Measurements from ENCODE around the gene ABCC1.
"Not testable (repeated sequence)": the region's sequence is repeated elsewhere in the genome, so short reads cannot be mapped to it uniquely, and the experiment has no call there.

Gene ABCC1

GRCh38 chr16:16143038-16143763 is 193.8 kb downstream of the ABCC1 start:
- Mint-ChIP-seq H3K4me3 (no peak overlapping the region), H3K9me3 (no peaks in the 10 kb centered on the region), H3K27me3 (no peaks in the 10 kb centered on the region), H3K4me1 (ENCODE audit: low read depth) (no peaks in the 10 kb centered on the region), H3K27ac (no peak overlapping the region), H3K36me3 (ENCODE audit: low read depth) (peaks cover 87% of the 10 kb centered on the region)
- DNase-seq, result no peak

- no peaks in the 10 kb centered on the region for H3K9me3 Mint-ChIP-seq
- H3K4me1 Mint-ChIP-seq (ENCODE audit: low read depth), result no peaks in the 10 kb centered on the region
- H3K4me3 Mint-ChIP-seq, result no peak overlapping the region
- H3K27me3 Mint-ChIP-seq, result no peaks in the 10 kb centered on the region
- H3K27ac Mint-ChIP-seq, result no peak overlapping the region
- no peak for DNase-seq
- peaks cover 80% of the 10 kb centered on the region for H3K36me3 Mint-ChIP-seq (ENCODE audit: low read depth)
Measured at GRCh38 chr16:16143931-16144330, 194.5 kb downstream of the ABCC1 start.

- DNase-seq, result no peak
- Mint-ChIP-seq H3K9me3 (no peaks in the 10 kb centered on the region), H3K4me3 (no peak overlapping the region), H3K27me3 (no peaks in the 10 kb centered on the region), H3K36me3 (ENCODE audit: low read depth) (peaks cover 76% of the 10 kb centered on the region), H3K4me1 (ENCODE audit: low read depth) (no peaks in the 10 kb centered on the region), H3K27ac (peak overlapping the region; percentile 10)
Measured at GRCh38 chr16:16144416-16144815, 195.0 kb downstream of the ABCC1 start.

- H3K4me3 Mint-ChIP-seq, result no peak overlapping the region
- peak overlapping the region; percentile 31 for H3K27ac Mint-ChIP-seq
- no peaks in the 10 kb centered on the region for H3K27me3 Mint-ChIP-seq
- peaks cover 68% of the 10 kb centered on the region for H3K36me3 Mint-ChIP-seq (ENCODE audit: low read depth)
- no peak for DNase-seq
- no peaks in the 10 kb centered on the region for H3K4me1 Mint-ChIP-seq (ENCODE audit: low read depth)
- H3K9me3 Mint-ChIP-seq, result no peaks in the 10 kb centered on the region
Measured at GRCh38 chr16:16145286-16145685, 195.9 kb downstream of the ABCC1 start.

GRCh38 chr16:16146380-16147315 is 197.2 kb downstream of the ABCC1 start:
- Mint-ChIP-seq H3K4me3 (no peak overlapping the region), H3K4me1 (ENCODE audit: low read depth) (no peaks in the 10 kb centered on the region), H3K36me3 (ENCODE audit: low read depth) (peaks cover 54% of the 10 kb centered on the region), H3K9me3 (no peaks in the 10 kb centered on the region), H3K27ac (no peak overlapping the region), H3K27me3 (no peaks in the 10 kb centered on the region)
- DNase-seq, result no peak

GRCh38 chr16:16147316-16147999 is 198.0 kb downstream of the ABCC1 start:
- H3K27me3 Mint-ChIP-seq, result no peaks in the 10 kb centered on the region
- peaks cover 47% of the 10 kb centered on the region for H3K36me3 Mint-ChIP-seq (ENCODE audit: low read depth)
- H3K9me3 Mint-ChIP-seq, result no peaks in the 10 kb centered on the region
- DNase-seq, result no peak
- no peak overlapping the region for H3K4me3 Mint-ChIP-seq
- H3K4me1 Mint-ChIP-seq (ENCODE audit: low read depth), result no peaks in the 10 kb centered on the region
- no peak overlapping the region for H3K27ac Mint-ChIP-seq

GRCh38 chr16:16148000-16148599 is 198.7 kb downstream of the ABCC1 start:
- H3K4me1 Mint-ChIP-seq (ENCODE audit: low read depth); H3K9me3 Mint-ChIP-seq; DNase-seq; H3K27ac Mint-ChIP-seq; H3K4me3 Mint-ChIP-seq; H3K27me3 Mint-ChIP-seq: not testable (repeated sequence)
- H3K36me3 Mint-ChIP-seq (ENCODE audit: low read depth), result peaks cover 41% of the 10 kb centered on the region

GRCh38 chr16:16148755-16149154 is 199.3 kb downstream of the ABCC1 start:
- no peak overlapping the region for H3K4me3 Mint-ChIP-seq
- H3K36me3 Mint-ChIP-seq (ENCODE audit: low read depth), result peaks cover 37% of the 10 kb centered on the region
- no peaks in the 10 kb centered on the region for H3K27me3 Mint-ChIP-seq
- H3K9me3 Mint-ChIP-seq, result no peaks in the 10 kb centered on the region
- H3K27ac Mint-ChIP-seq, result no peak overlapping the region
- no peaks in the 10 kb centered on the region for H3K4me1 Mint-ChIP-seq (ENCODE audit: low read depth)
- DNase-seq, result no peak

- H3K4me1 Mint-ChIP-seq (ENCODE audit: low read depth), result no peaks in the 10 kb centered on the region
- H3K36me3 Mint-ChIP-seq (ENCODE audit: low read depth), result peaks cover 27% of the 10 kb centered on the region
- H3K27ac Mint-ChIP-seq, result no peak overlapping the region
- no peak for DNase-seq
- H3K27me3 Mint-ChIP-seq, result no peaks in the 10 kb centered on the region
- no peak overlapping the region for H3K4me3 Mint-ChIP-seq
- H3K9me3 Mint-ChIP-seq, result no peaks in the 10 kb centered on the region
Measured at GRCh38 chr16:16149710-16150116, 200.3 kb downstream of the ABCC1 start.

GRCh38 chr16:16150117-16150877 is 200.9 kb downstream of the ABCC1 start:
- Mint-ChIP-seq H3K27ac (no peak overlapping the region), H3K36me3 (ENCODE audit: low read depth) (peaks cover 21% of the 10 kb centered on the region), H3K27me3 (no peaks in the 10 kb centered on the region), H3K4me3 (no peak overlapping the region), H3K4me1 (ENCODE audit: low read depth) (no peaks in the 10 kb centered on the region), H3K9me3 (no peaks in the 10 kb centered on the region)
- no peak for DNase-seq

GRCh38 chr16:16150878-16151152 is 201.4 kb downstream of the ABCC1 start:
- no peak overlapping the region for H3K4me3 Mint-ChIP-seq
- no peaks in the 10 kb centered on the region for H3K4me1 Mint-ChIP-seq (ENCODE audit: low read depth)
- no peaks in the 10 kb centered on the region for H3K9me3 Mint-ChIP-seq
- no peak overlapping the region for H3K27ac Mint-ChIP-seq
- H3K36me3 Mint-ChIP-seq (ENCODE audit: low read depth), result peaks cover 16% of the 10 kb centered on the region
- DNase-seq, result no peak
- H3K27me3 Mint-ChIP-seq, result no peaks in the 10 kb centered on the region

- Mint-ChIP-seq H3K27ac (no peak overlapping the region), H3K4me3 (no peak overlapping the region)
Measured at GRCh38 chr16:16151315-16151714, 201.9 kb downstream of the ABCC1 start.

GRCh38 chr16:16153000-16153399 is 203.6 kb downstream of the ABCC1 start:
- H3K9me3 Mint-ChIP-seq; H3K36me3 Mint-ChIP-seq (ENCODE audit: low read depth); DNase-seq; H3K27ac Mint-ChIP-seq; H3K4me3 Mint-ChIP-seq; H3K4me1 Mint-ChIP-seq (ENCODE audit: low read depth); H3K27me3 Mint-ChIP-seq: not testable (repeated sequence)

More at GRCh38 chr16:16151315-16151714, 201.9 kb downstream of the ABCC1 start:
- Mint-ChIP-seq H3K27me3 (no peaks in the 10 kb centered on the region), H3K4me1 (ENCODE audit: low read depth) (no peaks in the 10 kb centered on the region), H3K9me3 (no peaks in the 10 kb centered on the region), H3K36me3 (ENCODE audit: low read depth) (peaks cover 11% of the 10 kb centered on the region)
- DNase-seq, result no peak

All from activated T-cell treated with anti-CD3 and anti-CD28 coated beads, Interleukin-2, amount 50 U/mL, for 24 hours (primary cell).